ENCODE results near the gene SPPL3. TPM values are rescaled to one million over a fixed set of nuclear protein-coding genes. Genes with fewer than 3 reads are reported as not detected.
A peak's percentile ranks its signal among the peaks of the same experiment; 100 is the strongest.

The SPPL3 gene
- total RNA-seq, 1 experiment from 2014 or later, result 39.7 TPM

GRCh38 chr12:120856980-120857379, 47.2 kb downstream of the SPPL3 start:
- peaks cover 0 to 4% of the 10 kb centered on the region in 2 experiments; a peak in 1 of 4 replicates for H3K9me3 ChIP-seq (ENCODE audit: control insufficient read depth in 1 of 2, insufficient read depth in 1 of 2, low read depth in 1 of 2, low read length in 2 of 2)
- no peak overlapping the region for H3K4me2 ChIP-seq (ENCODE audit: low read length)
- no peaks in the 10 kb centered on the region for H3K4me1 ChIP-seq (ENCODE audit: control insufficient read depth in 1 of 2, insufficient read depth in 2 of 2, low read length in 2 of 2)
- no peak overlapping the region for H3K27ac ChIP-seq (ENCODE audit: low read depth, low read length)
- H3K9me2 ChIP-seq (ENCODE audit: insufficient read depth), result no peaks in the 10 kb centered on the region
- DNase-seq (ENCODE audit: low read depth, low spot score) (peak; percentile 12), ATAC-seq (peak; percentile 74)
- H3K27me3 ChIP-seq (ENCODE audit: insufficient read depth, low read length), result no peaks in the 10 kb centered on the region
- no peaks in the 10 kb centered on the region for H3K36me3 ChIP-seq (ENCODE audit: control insufficient read depth in 1 of 2, insufficient read depth in 2 of 2, low read length in 2 of 2)
- intact Hi-C loops (cut with micrococcal nuclease), result loop anchor here (2.0 kb wide), 1 partner anchor 114 kb away; no protein-coding TSS in a partner anchor
- H3K4me3 ChIP-seq (replicated peaks in 1 of 2; ENCODE audit: low read depth in 1 of 2, low read length in 2 of 2), result no peak overlapping the region
- no peak overlapping the region for H2AFZ ChIP-seq (ENCODE audit: low read depth, low read length, poor library complexity, severe bottlenecking)
- RAD21 ChIA-PET (ENCODE audit: low non-redundant PET in 1 of 2, low total read pairs in 2 of 2, uncharacterized antibody in 2 of 2, unreplicated experiment in 2 of 2), result no interaction called here
- no peaks in the 10 kb centered on the region for H4K20me1 ChIP-seq (ENCODE audit: insufficient read depth)
- TF ChIP-seq EZH2 (IDR thresholded peaks at IDR 0.05) (no peak), POLR2AphosphoS5 (IDR thresholded peaks at IDR 0.05; ENCODE audit: low read depth, low read length) (no peak), CEBPB (IDR thresholded peaks at IDR 0.05; ENCODE audit: low read depth) (no peak), RAD21 (IDR thresholded peaks at IDR 0.05; ENCODE audit: low read depth) (peak; percentile 71), ZNF274 (IDR thresholded peaks at IDR 0.05; ENCODE audit: low read depth, low read length) (no peak), SP1 (IDR thresholded peaks at IDR 0.05; ENCODE audit: low read depth) (no peak)
- TF ChIP-seq, protein P1, sequence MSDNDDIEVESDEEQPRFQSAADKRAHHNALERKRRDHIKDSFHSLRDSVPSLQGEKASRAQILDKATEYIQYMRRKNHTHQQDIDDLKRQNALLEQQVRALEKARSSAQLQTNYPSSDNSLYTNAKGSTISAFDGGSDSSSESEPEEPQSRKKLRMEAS (IDR thresholded peaks at IDR 0.05), result no peak
- TF ChIP-seq, protein P2, sequence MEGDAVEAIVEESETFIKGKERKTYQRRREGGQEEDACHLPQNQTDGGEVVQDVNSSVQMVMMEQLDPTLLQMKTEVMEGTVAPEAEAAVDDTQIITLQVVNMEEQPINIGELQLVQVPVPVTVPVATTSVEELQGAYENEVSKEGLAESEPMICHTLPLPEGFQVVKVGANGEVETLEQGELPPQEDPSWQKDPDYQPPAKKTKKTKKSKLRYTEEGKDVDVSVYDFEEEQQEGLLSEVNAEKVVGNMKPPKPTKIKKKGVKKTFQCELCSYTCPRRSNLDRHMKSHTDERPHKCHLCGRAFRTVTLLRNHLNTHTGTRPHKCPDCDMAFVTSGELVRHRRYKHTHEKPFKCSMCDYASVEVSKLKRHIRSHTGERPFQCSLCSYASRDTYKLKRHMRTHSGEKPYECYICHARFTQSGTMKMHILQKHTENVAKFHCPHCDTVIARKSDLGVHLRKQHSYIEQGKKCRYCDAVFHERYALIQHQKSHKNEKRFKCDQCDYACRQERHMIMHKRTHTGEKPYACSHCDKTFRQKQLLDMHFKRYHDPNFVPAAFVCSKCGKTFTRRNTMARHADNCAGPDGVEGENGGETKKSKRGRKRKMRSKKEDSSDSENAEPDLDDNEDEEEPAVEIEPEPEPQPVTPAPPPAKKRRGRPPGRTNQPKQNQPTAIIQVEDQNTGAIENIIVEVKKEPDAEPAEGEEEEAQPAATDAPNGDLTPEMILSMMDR (IDR thresholded peaks at IDR 0.05 in 2 of 3, conservative IDR thresholded peaks at IDR 0.05 in 1 of 3; ENCODE audit: borderline replicate concordance in 1 of 3, insufficient read depth in 1 of 3, low read depth in 2 of 3, low read length in 2 of 3), result peak; percentile 38 to 61 (median 50)
- H3K9ac ChIP-seq (ENCODE audit: low read length), result no peak overlapping the region
- POLR2A ChIA-PET, result no interaction called here
- peaks cover 36% of the 10 kb centered on the region for H3K79me2 ChIP-seq (ENCODE audit: insufficient read depth, low read length)
- CTCF ChIA-PET, result interaction anchor here (1.0 to 1.8 kb wide), 5 partner anchors 8 to 148 kb away, joined by 3 to 11 read pairs (median 3); no protein-coding TSS in a partner anchor
- BruUV-seq (replicated peaks), result no TSS peak

Data from HCT116 (cell line).